Measurements from ENCODE around the gene THUMPD1.

- TF ChIP-seq CTCF (conservative IDR thresholded peaks at IDR 0.05) (no peak), EZH2 (IDR thresholded peaks at IDR 0.05; ENCODE audit: low read depth) (no peak)
These were observed 7.6 kb downstream of the THUMPD1 start for GRCh38 chr16:20734056-20734455.

Measured in PC-9 (cell line).